Measurements from ENCODE around the gene DNMT3A.

- TF ChIP-seq CTCF (IDR thresholded peaks at IDR 0.05) (no peak), POLR2AphosphoS5 (IDR thresholded peaks at IDR 0.05) (no peak), POLR2A (IDR thresholded peaks at IDR 0.05) (no peak), EP300 (IDR thresholded peaks at IDR 0.05) (no peak)
These were observed 143.1 kb downstream of the DNMT3A start for GRCh38 chr2:25198576-25198975.

Measured in stomach (tissue), 4 donors.